ENCODE measurements around the gene ATXN7.

GRCh38 chr3:63936925-63937324 is 73.3 kb downstream of the ATXN7 start:
- TF ChIP-seq, protein P1, sequence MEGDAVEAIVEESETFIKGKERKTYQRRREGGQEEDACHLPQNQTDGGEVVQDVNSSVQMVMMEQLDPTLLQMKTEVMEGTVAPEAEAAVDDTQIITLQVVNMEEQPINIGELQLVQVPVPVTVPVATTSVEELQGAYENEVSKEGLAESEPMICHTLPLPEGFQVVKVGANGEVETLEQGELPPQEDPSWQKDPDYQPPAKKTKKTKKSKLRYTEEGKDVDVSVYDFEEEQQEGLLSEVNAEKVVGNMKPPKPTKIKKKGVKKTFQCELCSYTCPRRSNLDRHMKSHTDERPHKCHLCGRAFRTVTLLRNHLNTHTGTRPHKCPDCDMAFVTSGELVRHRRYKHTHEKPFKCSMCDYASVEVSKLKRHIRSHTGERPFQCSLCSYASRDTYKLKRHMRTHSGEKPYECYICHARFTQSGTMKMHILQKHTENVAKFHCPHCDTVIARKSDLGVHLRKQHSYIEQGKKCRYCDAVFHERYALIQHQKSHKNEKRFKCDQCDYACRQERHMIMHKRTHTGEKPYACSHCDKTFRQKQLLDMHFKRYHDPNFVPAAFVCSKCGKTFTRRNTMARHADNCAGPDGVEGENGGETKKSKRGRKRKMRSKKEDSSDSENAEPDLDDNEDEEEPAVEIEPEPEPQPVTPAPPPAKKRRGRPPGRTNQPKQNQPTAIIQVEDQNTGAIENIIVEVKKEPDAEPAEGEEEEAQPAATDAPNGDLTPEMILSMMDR (conservative IDR thresholded peaks at IDR 0.05; ENCODE audit: low read depth, low read length), result no peak
- TF ChIP-seq EZH2 (IDR thresholded peaks at IDR 0.05; ENCODE audit: borderline replicate concordance, low read depth, low read length, poor library complexity, severe bottlenecking), result no peak
